Gastrocnemius medialis (tissue), 4 donors: Measurements from ENCODE around the gene IST1. TPM values are rescaled to one million over a fixed set of nuclear protein-coding genes. Genes with fewer than 3 reads are reported as not detected.

Experiments used
- ATAC-seq, 2 donors: fragments of 150-250 bp; one replicate each; pipeline ENCODE4 v1.9.1; 2016
- DNase-seq, 2 donors: peaks; one replicate each; pipeline ENCODE4 v3.0.0-alpha.2; 2019
- H3K27ac ChIP-seq, 4 donors: fragments of 200-600 bp; sonication (generic); 1 replicate in 1 of 4; 2 replicates in 3 of 4; pipeline ENCODE4 v1.5.1; 2016 to 2018; ENCODE audit warnings: mild to moderate bottlenecking in 2 of 4, moderate library complexity in 1 of 4
- H3K27me3 ChIP-seq, 3 donors: fragments of 200-600 bp; sonication (generic) in 2 of 3; 1 replicate in 1 of 3; 2 replicates in 2 of 3; pipeline versions ENCODE4 v1.5.1 to v1.6.0; 2016 to 2019; ENCODE audit warnings: mild to moderate bottlenecking in 1 of 3, moderate library complexity in 1 of 3
- H3K36me3 ChIP-seq, 2 donors: fragments of 200-600 bp; sonication (generic) in 1 of 2; one replicate each; pipeline ENCODE4 v1.5.1; 2017 to 2018
- H3K4me1 ChIP-seq, 2 donors: fragments of 200-600 bp; sonication (generic) in 1 of 2; one replicate each; pipeline ENCODE4 v1.5.1; 2016 to 2017; ENCODE audit warnings: mild to moderate bottlenecking in 2 of 2
- H3K4me3 ChIP-seq, 4 donors: fragments of 200-600 bp; sonication (generic) in 3 of 4; 1 replicate in 1 of 4; 2 replicates in 3 of 4; pipeline ENCODE4 v1.5.1; 2016 to 2019; ENCODE audit warnings: mild to moderate bottlenecking in 2 of 4
- H3K9me3 ChIP-seq, 3 donors: fragments of 200-600 bp; sonication (generic) in 2 of 3; 1 replicate in 1 of 3; 2 replicates in 2 of 3; pipeline ENCODE4 v1.5.1; 2016 to 2019
- POLR2A ChIP-seq, 2 donors: fragments of 450-650 bp; IDR thresholded peaks; one replicate each; pipeline ENCODE4 v1.6.1; 2017; ENCODE audit warnings: antibody characterized with exemption in 2 of 2, mild to moderate bottlenecking in 2 of 2, moderate library complexity in 2 of 2
- in situ Hi-C, 4 donors: fragments of 200-750 bp; cut with MboI; loops; one replicate each; pipeline versions ENCODE4 v1.15.0 to v1.8.0; 2017; ENCODE audit warnings: low sequenced_read_pairs in 4 of 4
- intact Hi-C: fragments of 100-400 bp; cut with DNase I; formaldehyde crosslinking; loops from one replicate; pipeline ENCODE4 v1.15.1; 2023; ENCODE audit warnings: low total_unique reads
- total RNA-seq, 4 donors: library from RNA; depleted of rRNA; stranded (reverse); fragments of >200 nt; gene quantifications; one replicate each; pipeline versions ENCODE4 v1.1.0 to v1.2.3, GENCODE V29; 2016
- TF ChIP-seq, protein P1 (sequence below), 5 experiments: fragments of 450-650 bp in 3 of 5; fragments of 200-600 bp in 2 of 5; sonication (generic) in 2 of 5; IDR thresholded peaks in 4 of 5; conservative IDR thresholded peaks in 1 of 5; 1 replicate in 4 of 5; 2 replicates in 1 of 5; pipeline ENCODE4 v1.5.1; 2016 to 2019; ENCODE audit warnings: antibody characterized with exemption in 5 of 5, mild to moderate bottlenecking in 3 of 5, moderate library complexity in 3 of 5

Gene IST1
- total RNA-seq, 4 donors from 2014 or later = 90.8 to 141 (median 112) TPM

DNA sequence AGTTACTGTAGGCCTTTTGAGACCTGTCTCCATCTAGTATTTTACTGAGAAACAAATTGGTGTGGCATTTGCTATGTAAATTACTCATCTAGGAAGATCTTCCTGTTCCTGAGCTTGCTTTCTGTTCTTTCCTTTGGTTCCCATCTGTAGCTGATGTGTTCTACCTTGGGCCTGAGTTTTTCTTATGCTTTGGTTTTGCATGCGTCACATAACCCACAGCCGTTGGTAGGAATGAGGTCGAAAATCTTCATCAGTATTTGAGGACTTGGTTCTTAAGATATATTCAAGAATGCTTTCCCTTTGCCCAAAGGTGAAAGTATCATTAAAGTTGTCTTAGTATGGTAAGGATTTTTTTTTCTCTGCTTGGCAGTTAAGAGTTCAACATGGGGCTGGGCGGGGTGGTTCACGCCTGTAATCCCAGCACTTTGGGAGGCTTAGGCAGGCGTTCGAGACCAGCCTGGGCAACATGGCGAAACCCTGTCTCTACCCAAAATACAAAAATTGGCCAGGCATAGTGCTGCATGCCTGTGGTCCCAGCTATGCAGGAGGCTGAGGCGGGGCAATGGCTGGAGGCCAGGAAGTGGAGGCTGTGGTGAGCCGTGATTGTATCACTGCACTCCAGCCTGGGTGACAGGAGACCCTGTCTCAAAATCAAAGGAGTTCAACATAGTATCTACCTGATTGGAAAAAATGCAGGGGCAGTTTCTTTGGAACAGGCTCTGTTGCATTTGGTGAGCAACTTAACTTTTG, 28.8 kb downstream of the IST1 start:
- no peak for DNase-seq
- TF ChIP-seq, protein P1, sequence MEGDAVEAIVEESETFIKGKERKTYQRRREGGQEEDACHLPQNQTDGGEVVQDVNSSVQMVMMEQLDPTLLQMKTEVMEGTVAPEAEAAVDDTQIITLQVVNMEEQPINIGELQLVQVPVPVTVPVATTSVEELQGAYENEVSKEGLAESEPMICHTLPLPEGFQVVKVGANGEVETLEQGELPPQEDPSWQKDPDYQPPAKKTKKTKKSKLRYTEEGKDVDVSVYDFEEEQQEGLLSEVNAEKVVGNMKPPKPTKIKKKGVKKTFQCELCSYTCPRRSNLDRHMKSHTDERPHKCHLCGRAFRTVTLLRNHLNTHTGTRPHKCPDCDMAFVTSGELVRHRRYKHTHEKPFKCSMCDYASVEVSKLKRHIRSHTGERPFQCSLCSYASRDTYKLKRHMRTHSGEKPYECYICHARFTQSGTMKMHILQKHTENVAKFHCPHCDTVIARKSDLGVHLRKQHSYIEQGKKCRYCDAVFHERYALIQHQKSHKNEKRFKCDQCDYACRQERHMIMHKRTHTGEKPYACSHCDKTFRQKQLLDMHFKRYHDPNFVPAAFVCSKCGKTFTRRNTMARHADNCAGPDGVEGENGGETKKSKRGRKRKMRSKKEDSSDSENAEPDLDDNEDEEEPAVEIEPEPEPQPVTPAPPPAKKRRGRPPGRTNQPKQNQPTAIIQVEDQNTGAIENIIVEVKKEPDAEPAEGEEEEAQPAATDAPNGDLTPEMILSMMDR (IDR thresholded peaks at IDR 0.05 in 4 of 5, conservative IDR thresholded peaks at IDR 0.05 in 1 of 5) = no peak
- Histone ChIP-seq H3K9me3 (no peaks in the 10 kb centered on the region), H3K4me1 (peaks cover 23 to 29% of the 10 kb centered on the region in 2 donors), H3K27me3 (no peaks in the 10 kb centered on the region), H3K27ac (peak overlapping the region in 1 of 4 donors; percentile 2), H3K36me3 (peaks cover 5 to 94% of the 10 kb centered on the region in 2 donors), H3K4me3 (no peak overlapping the region)
- intact Hi-C loops = no loop called here
- no peak for ATAC-seq
- in situ Hi-C loops = no loop called here

DNA sequence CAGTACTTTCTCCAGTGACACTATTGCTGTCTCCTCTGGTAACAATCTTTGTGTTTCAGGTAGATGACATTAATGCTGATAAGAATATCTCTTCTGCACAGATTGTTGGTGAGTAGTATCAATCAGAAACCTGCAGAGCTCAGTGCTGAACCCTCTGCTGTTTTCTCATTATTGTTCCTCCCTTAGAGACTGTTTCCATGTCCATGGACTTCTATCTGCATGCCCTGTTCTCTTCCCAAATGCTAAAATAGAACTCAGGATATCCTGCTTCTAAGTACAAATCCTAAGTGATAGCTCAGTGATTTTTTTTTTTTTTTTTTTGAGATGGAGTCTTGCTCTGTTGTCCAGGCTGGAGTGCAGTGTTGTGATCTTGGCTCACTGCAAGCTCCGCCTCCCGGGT, 29.4 kb downstream of the IST1 start:
- Histone ChIP-seq H3K4me3 (no peak overlapping the region), H3K9me3 (no peaks in the 10 kb centered on the region), H3K27me3 (no peaks in the 10 kb centered on the region), H3K4me1 (peaks cover 29 to 35% of the 10 kb centered on the region in 2 donors), H3K36me3 (peaks cover 5 to 88% of the 10 kb centered on the region in 2 donors), H3K27ac (peak overlapping the region in 1 of 4 donors; percentile 2)
- DNase-seq (no peak), ATAC-seq (no peak)
- intact Hi-C loops (no loop called here), in situ Hi-C loops (no loop called here)
- no peak for TF ChIP-seq POLR2A (IDR thresholded peaks at IDR 0.05)
- TF ChIP-seq, protein P1 (IDR thresholded peaks at IDR 0.05 in 4 of 5, conservative IDR thresholded peaks at IDR 0.05 in 1 of 5) = no peak

DNA sequence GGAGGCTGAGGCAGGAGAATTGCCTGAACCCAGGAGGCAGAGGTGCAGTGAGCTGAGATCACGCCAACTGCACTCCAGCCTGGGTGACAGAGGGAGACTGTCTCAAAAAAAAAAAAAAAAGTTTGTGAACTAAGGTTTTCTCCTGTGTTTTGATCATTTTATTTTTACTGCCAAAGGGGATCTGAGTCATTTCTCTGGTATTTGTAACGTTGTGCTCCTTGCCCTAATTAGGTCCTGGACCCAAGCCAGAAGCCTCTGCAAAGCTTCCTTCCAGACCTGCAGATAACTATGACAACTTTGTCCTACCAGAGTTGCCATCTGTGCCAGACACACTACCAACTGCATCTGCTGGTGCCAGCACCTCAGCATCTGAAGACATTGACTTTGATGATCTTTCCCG, 32.1 kb downstream of the IST1 start:
- intact Hi-C loops (loop anchor here (1.0 kb wide), 1 partner anchor 32 kb away; the partner anchor contains the start of gene IST1), in situ Hi-C loops (no loop called here)
- peak; percentile 36 to 53 for ATAC-seq
- H3K27me3 ChIP-seq = no peaks in the 10 kb centered on the region
- peak; percentile 9 to 26 for DNase-seq
- TF ChIP-seq, protein P1 (IDR thresholded peaks at IDR 0.05 in 4 of 5, conservative IDR thresholded peaks at IDR 0.05 in 1 of 5) = no peak
- no peak for TF ChIP-seq POLR2A (IDR thresholded peaks at IDR 0.05)
- H3K4me3 ChIP-seq = no peak overlapping the region
- peaks cover 39 to 47% of the 10 kb centered on the region in 2 donors for H3K4me1 ChIP-seq
- peak overlapping the region; percentile 44 to 69 (median 60) for H3K27ac ChIP-seq
- H3K9me3 ChIP-seq = no peaks in the 10 kb centered on the region
- H3K36me3 ChIP-seq = peaks cover 5 to 61% of the 10 kb centered on the region in 2 donors

DNA sequence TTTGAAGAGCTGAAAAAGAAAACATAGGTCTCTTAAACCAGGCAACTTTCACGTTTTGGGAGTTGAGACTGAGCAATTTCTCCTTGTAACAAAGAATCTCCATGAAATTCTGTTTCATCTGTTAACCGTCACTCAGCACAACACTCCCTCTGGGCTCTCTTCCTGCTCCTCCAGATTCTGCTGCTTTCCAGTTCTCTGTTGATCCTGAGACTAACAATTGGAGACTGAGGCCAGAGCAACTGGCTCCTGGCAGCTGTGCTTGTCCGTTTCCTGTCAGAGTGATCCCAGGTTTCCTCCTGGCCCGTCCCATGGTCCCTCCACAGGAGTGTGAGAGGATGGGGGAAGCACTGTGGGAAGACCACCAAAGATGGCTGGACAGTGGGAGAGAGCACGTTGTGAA, 32.5 kb downstream of the IST1 start:
- H3K27me3 ChIP-seq = no peaks in the 10 kb centered on the region
- intact Hi-C loops = loop anchor here (1.0 kb wide), 1 partner anchor 32 kb away; the partner anchor contains the start of gene IST1
- peak overlapping the region; percentile 44 to 69 (median 60) for H3K27ac ChIP-seq
- H3K4me3 ChIP-seq = no peak overlapping the region
- no peak for TF ChIP-seq POLR2A (IDR thresholded peaks at IDR 0.05)
- TF ChIP-seq, protein P1 (IDR thresholded peaks at IDR 0.05 in 4 of 5, conservative IDR thresholded peaks at IDR 0.05 in 1 of 5) = no peak
- peaks cover 5 to 57% of the 10 kb centered on the region in 2 donors for H3K36me3 ChIP-seq
- ATAC-seq (no peak), DNase-seq (no peak)
- no peaks in the 10 kb centered on the region for H3K9me3 ChIP-seq
- in situ Hi-C loops = no loop called here
- H3K4me1 ChIP-seq = peaks cover 39 to 48% of the 10 kb centered on the region in 2 donors
